Liver (tissue), 9 donors: Measurements from ENCODE around the gene PHLPP2. TPM values are rescaled to one million over a fixed set of nuclear protein-coding genes. Genes with fewer than 3 reads are reported as not detected.

ENCODE experiments used
- DNase-seq: peaks from one replicate; pipeline ENCODE4 v3.0.0-alpha.2; 2017; ENCODE audit warnings: low spot score
- H3K27ac ChIP-seq, 2 donors: one replicate each; pipeline ENCODE4 v1.7.0; 2013; ENCODE audit warnings: inconsistent platforms in 2 of 2, low read length in 2 of 2, control low read depth in 1 of 2, low read depth in 1 of 2, mild to moderate bottlenecking in 1 of 2
- H3K27me3 ChIP-seq, 4 donors: one replicate each; pipeline versions ENCODE4 v1.6.1 to v1.7.0; 2013; ENCODE audit warnings: low read length in 3 of 4, inconsistent platforms in 1 of 4, mild to moderate bottlenecking in 1 of 4, moderate library complexity in 1 of 4; ENCODE audit not compliant: control insufficient read depth in 4 of 4, insufficient read depth in 4 of 4
- H3K36me3 ChIP-seq, 4 donors: one replicate each; pipeline versions ENCODE4 v1.6.1 to v1.7.0; 2013; ENCODE audit warnings: low read length in 3 of 4, mild to moderate bottlenecking in 3 of 4, low read depth in 1 of 4, moderate library complexity in 1 of 4; ENCODE audit not compliant: control insufficient read depth in 4 of 4, insufficient read depth in 3 of 4
- H3K4me1 ChIP-seq, 4 donors: one replicate each; pipeline versions ENCODE4 v1.6.1 to v1.7.0; 2013; ENCODE audit warnings: low read length in 3 of 4, mild to moderate bottlenecking in 3 of 4, moderate library complexity in 1 of 4; ENCODE audit not compliant: control insufficient read depth in 4 of 4, insufficient read depth in 4 of 4
- H3K4me3 ChIP-seq, 3 donors: one replicate each; pipeline versions ENCODE4 v1.6.1 to v1.7.0; 2013; ENCODE audit warnings: low read length in 3 of 3, control low read depth in 1 of 3, low read depth in 1 of 3, mild to moderate bottlenecking in 1 of 3
- H3K9ac ChIP-seq, 2 donors: one replicate each; pipeline ENCODE4 v1.7.0; 2013; ENCODE audit warnings: low read length in 2 of 2, mild to moderate bottlenecking in 2 of 2, moderate library complexity in 2 of 2, control low read depth in 1 of 2, low read depth in 1 of 2
- H3K9me3 ChIP-seq, 4 donors: one replicate each; pipeline versions ENCODE4 v1.6.1 to v1.7.0; 2013; ENCODE audit warnings: low read length in 3 of 4; ENCODE audit not compliant: control insufficient read depth in 4 of 4
- ATF3 ChIP-seq: IDR thresholded peaks from 2 replicates; pipeline ENCODE4 v1.6.1; 2016; ENCODE audit warnings: antibody characterized with exemption
- CTCF ChIP-seq: fragments of 150-350 bp; IDR thresholded peaks from 2 replicates; pipeline ENCODE4 v1.5.1; 2017; ENCODE audit warnings: improper control_type of control experiment, low read depth, low read length; ENCODE audit not compliant: missing input control
- EGR1 ChIP-seq, 2 donors: IDR thresholded peaks; 2 replicates each; pipeline ENCODE4 v1.6.1; 2016 to 2018; ENCODE audit warnings: antibody characterized with exemption in 2 of 2, low read depth in 2 of 2
- FOXA1 ChIP-seq: IDR thresholded peaks from 2 replicates; pipeline ENCODE4 v1.6.1; 2016; ENCODE audit warnings: antibody characterized with exemption
- FOXA2 ChIP-seq: IDR thresholded peaks from 2 replicates; pipeline ENCODE4 v1.6.1; 2016; ENCODE audit warnings: antibody characterized with exemption
- GABPA ChIP-seq, 2 donors: IDR thresholded peaks in 1 of 2; conservative IDR thresholded peaks in 1 of 2; 2 replicates each; pipeline ENCODE4 v1.6.1; 2016; ENCODE audit warnings: antibody characterized with exemption in 2 of 2, mild to moderate bottlenecking in 1 of 2, moderate library complexity in 1 of 2
- HNF4A ChIP-seq, 2 donors: conservative IDR thresholded peaks; 2 replicates each; pipeline ENCODE4 v1.6.1; 2016; ENCODE audit warnings: antibody characterized with exemption in 2 of 2, mild to moderate bottlenecking in 2 of 2
- HNF4G ChIP-seq: IDR thresholded peaks from 2 replicates; pipeline ENCODE4 v1.6.1; 2016; ENCODE audit warnings: antibody characterized with exemption
- JUND ChIP-seq, 2 donors: IDR thresholded peaks; 2 replicates each; pipeline ENCODE4 v1.6.1; 2016; ENCODE audit warnings: antibody characterized with exemption in 2 of 2
- MAX ChIP-seq: IDR thresholded peaks from 2 replicates; pipeline ENCODE4 v1.6.1; 2016; ENCODE audit warnings: antibody characterized with exemption
- NR2F2 ChIP-seq: IDR thresholded peaks from 2 replicates; pipeline ENCODE4 v1.6.1; 2016; ENCODE audit warnings: antibody characterized with exemption
- RAD21 ChIP-seq, 2 donors: IDR thresholded peaks; 2 replicates each; pipeline ENCODE4 v1.6.1; 2016; ENCODE audit warnings: antibody characterized with exemption in 2 of 2, mild to moderate bottlenecking in 2 of 2
- REST ChIP-seq: IDR thresholded peaks from 2 replicates; pipeline ENCODE4 v1.6.1; 2016; ENCODE audit warnings: antibody characterized with exemption, mild to moderate bottlenecking
- RXRA ChIP-seq, 2 donors: IDR thresholded peaks; 2 replicates each; pipeline ENCODE4 v1.6.1; 2017 to 2018; ENCODE audit warnings: antibody characterized with exemption in 2 of 2, mild to moderate bottlenecking in 1 of 2
- SP1 ChIP-seq: IDR thresholded peaks from 2 replicates; pipeline ENCODE4 v1.6.1; 2018; ENCODE audit warnings: antibody characterized with exemption, mild to moderate bottlenecking
- TAF1 ChIP-seq: conservative IDR thresholded peaks from 2 replicates; pipeline ENCODE4 v1.6.1; 2016; ENCODE audit warnings: antibody characterized with exemption, mild to moderate bottlenecking
- YY1 ChIP-seq: IDR thresholded peaks from 2 replicates; pipeline ENCODE4 v1.6.1; 2016; ENCODE audit warnings: antibody characterized with exemption, mild to moderate bottlenecking
- ZBTB33 ChIP-seq: IDR thresholded peaks from 2 replicates; pipeline ENCODE4 v1.6.1; 2016; ENCODE audit warnings: antibody characterized with exemption
- WGBS: extraction: QIAGEN DNeasy Blood & Tissue Kit; methylation state at CpG from one replicate; pipeline ENCODE4 v1.1.7; 2013; 5-methylcytosine and 5-hydroxymethylcytosine counted together
- polyA plus RNA-seq, 2 donors: library from polyadenylated mRNA; stranded (reverse) in 1 of 2; unstranded in 1 of 2; fragments of 200-250 nt in 1 of 2; fragments of >200 nt in 1 of 2; fragmentation: Nextera tagmentation in 1 of 2; extraction: Ambion mirVana in 1 of 2; gene quantifications; one replicate each; pipeline versions ENCODE4 v1.2.1 to v1.2.3, GENCODE V29; 2013 to 2015
- total RNA-seq, 2 donors: library from RNA; depleted of rRNA; stranded (reverse); fragments of >200 nt; gene quantifications; one replicate each; pipeline ENCODE4 v1.2.3, GENCODE V29; 2014
- donor health status: healthy.
- donor health status: healthy.
- donor health status: healthy.
- donor health status: healthy.
- donor health status: healthy.

The PHLPP2 gene
- total and polyA plus RNA-seq, 4 donors: 1.2 to 7.8 (median 3.9) TPM

GRCh38 chr16:71629278-71630016 lies 95.1 kb downstream of the PHLPP2 start:
- Histone ChIP-seq H3K27me3 (no peaks in the 10 kb centered on the region), H3K9ac (no peak overlapping the region), H3K9me3 (no peaks in the 10 kb centered on the region), H3K36me3 (peaks cover 0 to 3% (median 0%) of the 10 kb centered on the region in 4 donors), H3K4me1 (peaks cover 0 to 9% (median 5%) of the 10 kb centered on the region in 4 donors), H3K27ac (no peak overlapping the region), H3K4me3 (no peak overlapping the region)
- DNase-seq: no peak
- WGBS: 83% methylated on average over 11 of the region's 11 CpGs
- TF ChIP-seq RXRA (IDR thresholded peaks at IDR 0.05) (no peak), MAX (no peak), HNF4A (conservative IDR thresholded peaks at IDR 0.05) (no peak), ATF3 (no peak), CTCF (no peak), FOXA2 (no peak), JUND (IDR thresholded peaks at IDR 0.05) (no peak), EGR1 (IDR thresholded peaks at IDR 0.05; ENCODE audit: low read depth in 2 of 2) (no peak), GABPA (IDR thresholded peaks at IDR 0.05 in 1 of 2, conservative IDR thresholded peaks at IDR 0.05 in 1 of 2) (no peak), ZBTB33 (no peak), FOXA1 (no peak), SP1 (no peak), TAF1 (no peak), REST (no peak), YY1 (no peak), NR2F2 (no peak), RAD21 (IDR thresholded peaks at IDR 0.05) (no peak), HNF4G (no peak)
